ENCODE data around the gene YWHAQ. TPM values are rescaled to one million over a fixed set of nuclear protein-coding genes. Genes with fewer than 3 reads are reported as not detected.

The YWHAQ gene
- total RNA-seq, 1 donor: 242 TPM

DNA sequence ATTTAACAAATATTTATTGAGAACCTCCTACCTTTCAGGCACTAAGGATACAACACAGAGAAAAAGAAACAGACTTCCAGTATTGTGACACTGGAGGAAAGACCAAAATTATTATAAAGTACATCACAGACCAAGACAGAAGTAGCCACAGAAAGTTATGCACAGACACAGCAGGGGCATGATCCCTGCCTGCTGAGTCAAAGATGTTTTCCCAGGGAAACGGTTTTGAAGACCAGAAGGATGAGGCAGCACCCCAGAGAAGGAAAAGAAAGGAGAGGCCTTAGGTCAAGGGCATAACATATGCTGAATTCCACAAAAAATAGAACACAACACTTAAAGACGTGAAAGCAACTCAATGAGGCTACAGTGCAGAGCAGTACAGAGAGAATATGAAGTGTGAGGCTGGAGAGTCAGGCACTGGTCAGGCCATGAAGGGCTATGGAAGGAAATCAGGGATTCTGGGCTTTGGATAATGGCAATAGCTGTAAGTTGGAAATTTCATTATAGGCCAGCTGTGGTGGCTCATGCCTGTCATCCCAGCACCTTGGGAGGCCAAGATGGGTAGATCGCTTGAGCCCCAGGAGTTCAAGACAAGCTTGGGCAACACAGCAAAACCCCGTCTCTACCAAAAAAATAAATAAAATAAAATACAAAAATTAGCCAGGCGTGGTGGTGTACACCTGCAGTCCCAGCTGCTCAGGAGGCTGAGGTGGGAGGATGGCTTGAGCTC lies 83.4 kb downstream of the YWHAQ start:
- Histone ChIP-seq H3K27me3 (ENCODE audit: insufficient read depth, low read length) (no peaks in the 10 kb centered on the region), H3K36me3 (ENCODE audit: insufficient read depth, low read length) (no peaks in the 10 kb centered on the region), H3K9me3 (ENCODE audit: low read depth, low read length) (no peaks in the 10 kb centered on the region), H4K20me1 (ENCODE audit: insufficient read depth, low read length) (peaks cover 32% of the 10 kb centered on the region), H3K27ac (ENCODE audit: low read depth, low read length) (peak overlapping the region; percentile 62), H3K4me2 (ENCODE audit: insufficient read depth, low read length) (peak overlapping the region; percentile 14), H3K4me3 (ENCODE audit: insufficient read depth, low read length) (no peak overlapping the region), H2AFZ (ENCODE audit: low read length) (no peak overlapping the region), H3K4me1 (ENCODE audit: insufficient read depth, low read length) (peaks cover 32% of the 10 kb centered on the region), H3K79me2 (ENCODE audit: insufficient read depth, low read length) (peaks cover 97% of the 10 kb centered on the region)
- DNase-seq (ENCODE audit: insufficient read length, low spot score, missing footprints): peak; percentile 86
- TF ChIP-seq, protein P1, sequence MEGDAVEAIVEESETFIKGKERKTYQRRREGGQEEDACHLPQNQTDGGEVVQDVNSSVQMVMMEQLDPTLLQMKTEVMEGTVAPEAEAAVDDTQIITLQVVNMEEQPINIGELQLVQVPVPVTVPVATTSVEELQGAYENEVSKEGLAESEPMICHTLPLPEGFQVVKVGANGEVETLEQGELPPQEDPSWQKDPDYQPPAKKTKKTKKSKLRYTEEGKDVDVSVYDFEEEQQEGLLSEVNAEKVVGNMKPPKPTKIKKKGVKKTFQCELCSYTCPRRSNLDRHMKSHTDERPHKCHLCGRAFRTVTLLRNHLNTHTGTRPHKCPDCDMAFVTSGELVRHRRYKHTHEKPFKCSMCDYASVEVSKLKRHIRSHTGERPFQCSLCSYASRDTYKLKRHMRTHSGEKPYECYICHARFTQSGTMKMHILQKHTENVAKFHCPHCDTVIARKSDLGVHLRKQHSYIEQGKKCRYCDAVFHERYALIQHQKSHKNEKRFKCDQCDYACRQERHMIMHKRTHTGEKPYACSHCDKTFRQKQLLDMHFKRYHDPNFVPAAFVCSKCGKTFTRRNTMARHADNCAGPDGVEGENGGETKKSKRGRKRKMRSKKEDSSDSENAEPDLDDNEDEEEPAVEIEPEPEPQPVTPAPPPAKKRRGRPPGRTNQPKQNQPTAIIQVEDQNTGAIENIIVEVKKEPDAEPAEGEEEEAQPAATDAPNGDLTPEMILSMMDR (IDR thresholded peaks at IDR 0.05; ENCODE audit: extremely low read depth, low read depth, low read length): no peak

DNA sequence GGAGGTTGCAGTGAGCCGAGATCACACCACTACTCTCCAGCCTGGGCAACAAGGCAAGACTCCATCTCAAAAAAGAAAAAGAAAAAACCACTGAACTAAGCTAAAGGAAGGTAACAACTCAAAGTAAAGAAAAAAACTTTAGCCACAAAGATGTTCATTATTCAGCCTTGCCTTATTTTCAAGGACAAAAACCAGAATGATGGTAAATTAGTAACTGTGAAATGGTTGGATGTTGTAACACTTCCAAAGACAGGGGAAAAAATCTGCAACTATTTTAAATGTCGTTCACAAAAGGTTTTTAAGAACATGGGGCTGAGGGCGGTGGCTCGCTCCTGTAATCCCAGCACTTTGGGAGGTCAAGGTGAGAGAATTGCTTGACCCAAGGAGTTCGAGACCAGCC lies 85.3 kb downstream of the YWHAQ start:
- no peak for DNase-seq (ENCODE audit: insufficient read length, low spot score, missing footprints)
- Histone ChIP-seq H3K36me3 (ENCODE audit: insufficient read depth, low read length) (no peaks in the 10 kb centered on the region), H3K4me3 (ENCODE audit: insufficient read depth, low read length) (no peak overlapping the region), H3K79me2 (ENCODE audit: insufficient read depth, low read length) (peaks cover 96% of the 10 kb centered on the region), H2AFZ (ENCODE audit: low read length) (no peak overlapping the region), H4K20me1 (ENCODE audit: insufficient read depth, low read length) (peaks cover 20% of the 10 kb centered on the region), H3K27me3 (ENCODE audit: insufficient read depth, low read length) (no peaks in the 10 kb centered on the region), H3K4me1 (ENCODE audit: insufficient read depth, low read length) (peaks cover 23% of the 10 kb centered on the region), H3K4me2 (ENCODE audit: insufficient read depth, low read length) (no peak overlapping the region), H3K27ac (ENCODE audit: low read depth, low read length) (no peak overlapping the region), H3K9me3 (ENCODE audit: low read depth, low read length) (no peaks in the 10 kb centered on the region)
- TF ChIP-seq, protein P1 (IDR thresholded peaks at IDR 0.05; ENCODE audit: extremely low read depth, low read depth, low read length): no peak

DNA sequence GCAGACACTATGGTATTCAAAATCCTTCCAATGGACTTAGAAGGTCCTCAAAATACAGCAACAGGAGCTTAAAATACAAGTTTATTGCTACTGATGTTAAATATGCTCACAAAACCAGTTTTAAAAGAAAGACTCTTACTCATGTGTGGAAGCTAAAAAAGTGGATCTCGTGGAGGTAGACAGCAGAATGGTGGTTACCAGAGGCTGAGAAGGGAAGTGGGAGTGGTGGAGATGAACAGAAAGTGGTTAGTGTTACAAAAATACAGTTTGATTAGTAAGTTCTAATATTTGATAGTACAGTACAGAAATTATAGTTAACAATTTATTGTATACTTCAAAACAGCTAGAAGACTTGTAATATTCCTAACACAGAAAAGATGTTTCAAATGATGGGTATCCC lies 87.2 kb downstream of the YWHAQ start:
- no peaks in the 10 kb centered on the region for H3K9me3 ChIP-seq (ENCODE audit: low read depth, low read length)
- peaks cover 15% of the 10 kb centered on the region for H4K20me1 ChIP-seq (ENCODE audit: insufficient read depth, low read length)
- peaks cover 90% of the 10 kb centered on the region for H3K79me2 ChIP-seq (ENCODE audit: insufficient read depth, low read length)
- no peak overlapping the region for H2AFZ ChIP-seq (ENCODE audit: low read length)
- TF ChIP-seq, protein P1 (IDR thresholded peaks at IDR 0.05; ENCODE audit: extremely low read depth, low read depth, low read length): no peak
- H3K4me1 ChIP-seq (ENCODE audit: insufficient read depth, low read length): peaks cover 33% of the 10 kb centered on the region
- H3K27ac ChIP-seq (ENCODE audit: low read depth, low read length): no peak overlapping the region
- H3K4me3 ChIP-seq (ENCODE audit: insufficient read depth, low read length): no peak overlapping the region
- no peak for DNase-seq (ENCODE audit: insufficient read length, low spot score, missing footprints)
- no peaks in the 10 kb centered on the region for H3K27me3 ChIP-seq (ENCODE audit: insufficient read depth, low read length)
- no peak overlapping the region for H3K4me2 ChIP-seq (ENCODE audit: insufficient read depth, low read length)
- no peaks in the 10 kb centered on the region for H3K36me3 ChIP-seq (ENCODE audit: insufficient read depth, low read length)

DNA sequence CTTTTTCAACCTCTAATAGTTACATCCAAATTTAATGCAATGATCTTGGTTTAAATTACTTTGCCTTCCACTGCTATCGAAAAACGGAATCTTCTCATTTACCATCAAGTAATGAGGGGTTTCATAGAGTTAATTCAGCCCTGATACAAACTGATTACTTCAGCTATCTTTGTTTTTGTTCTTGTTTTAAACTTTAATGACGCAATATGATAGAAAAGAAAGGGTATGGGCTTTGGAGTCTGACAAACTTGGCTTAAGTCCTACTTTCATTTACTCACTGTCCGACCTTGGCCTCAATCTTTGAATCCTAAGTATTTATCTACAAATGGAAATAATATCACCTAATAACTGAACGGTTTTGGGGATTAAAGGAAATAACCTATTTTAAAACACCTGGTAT lies 91.3 kb downstream of the YWHAQ start:
- no peaks in the 10 kb centered on the region for H3K9me3 ChIP-seq (ENCODE audit: low read depth, low read length)
- peaks cover 5% of the 10 kb centered on the region for H4K20me1 ChIP-seq (ENCODE audit: insufficient read depth, low read length)
- H3K27me3 ChIP-seq (ENCODE audit: insufficient read depth, low read length): no peaks in the 10 kb centered on the region
- DNase-seq (ENCODE audit: insufficient read length, low spot score, missing footprints): no peak
- TF ChIP-seq, protein P1 (IDR thresholded peaks at IDR 0.05; ENCODE audit: extremely low read depth, low read depth, low read length): no peak
- peaks cover 17% of the 10 kb centered on the region for H3K4me1 ChIP-seq (ENCODE audit: insufficient read depth, low read length)
- no peaks in the 10 kb centered on the region for H3K36me3 ChIP-seq (ENCODE audit: insufficient read depth, low read length)
- H3K79me2 ChIP-seq (ENCODE audit: insufficient read depth, low read length): peaks cover 76% of the 10 kb centered on the region
- H3K27ac ChIP-seq (ENCODE audit: low read depth, low read length): peak overlapping the region; percentile 93
- H3K4me3 ChIP-seq (ENCODE audit: insufficient read depth, low read length): no peak overlapping the region
- H2AFZ ChIP-seq (ENCODE audit: low read length): no peak overlapping the region
- H3K4me2 ChIP-seq (ENCODE audit: insufficient read depth, low read length): peak overlapping the region; percentile 37

All from osteoblast (primary cell).